ENCODE measurements around the gene KRTAP4-8. TPM values are rescaled to one million over a fixed set of nuclear protein-coding genes. Genes with fewer than 3 reads are reported as not detected.

Gene KRTAP4-8
- total and polyA plus RNA-seq, 2 of the 8 experiments (the other 6 are each of a cell fraction or from before 2014, with no cell fraction given) = not detected

DNA sequence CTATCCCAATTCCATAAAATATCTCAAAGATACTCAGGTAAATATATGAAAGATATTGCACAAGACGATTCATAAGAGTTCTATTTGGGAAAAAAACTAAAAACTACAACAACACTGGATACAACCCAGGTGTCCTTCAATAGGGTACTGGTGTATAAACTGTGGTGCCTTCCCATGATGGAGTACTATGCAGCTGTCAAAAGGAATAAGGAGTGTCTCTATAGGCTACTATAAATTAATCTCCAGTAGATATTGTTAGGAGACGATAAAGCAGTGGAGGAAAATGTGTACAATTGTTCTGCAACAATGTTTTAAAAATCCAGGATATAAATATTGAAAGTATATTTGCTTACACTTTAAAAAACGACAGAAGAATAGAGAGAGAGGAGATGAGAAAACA is 28.5 kb upstream of the KRTAP4-8 start:
- H4K20me1 ChIP-seq (replicated peaks in 1 of 2; ENCODE audit: control insufficient read depth in 1 of 2, insufficient read depth in 2 of 2, low read length in 2 of 2) = no peaks in the 10 kb centered on the region
- H3K79me1 ChIP-seq (ENCODE audit: low read depth, low read length) = no peaks in the 10 kb centered on the region
- no peak overlapping the region for H2BK5ac ChIP-seq (ENCODE audit: low read depth, low read length)
- 86% methylated on average over 3 of the region's 3 CpGs; no CpG with 5 or more reads in 1 of the 2 experiments for WGBS, 2 experiments (ENCODE audit: extremely low coverage in 1 of 2, insufficient coverage in 1 of 2, insufficient read length in 1 of 2, insufficient replicate concordance in 2 of 2, low coverage in 1 of 2, low lambda C conversion rate in 2 of 2, missing lambda C conversion rate in 1 of 2)
- DNase-seq (ENCODE audit: low read depth in 1 of 2, low spot score in 2 of 2) (no peak), FAIRE-seq (no peak)
- H3K4me3 ChIP-seq (ENCODE audit: extremely low read depth in 1 of 4, insufficient read depth in 2 of 4, low read depth in 3 of 4, low read length in 4 of 4) = no peak overlapping the region
- H3K23ac ChIP-seq (ENCODE audit: insufficient read length) = no peak overlapping the region
- H3K79me2 ChIP-seq (ENCODE audit: control insufficient read depth in 1 of 2, insufficient read depth in 2 of 2, low read length in 2 of 2) = no peaks in the 10 kb centered on the region
- no peak overlapping the region for H3K18ac ChIP-seq (ENCODE audit: extremely low read depth, low read length)
- no peak overlapping the region for H4K5ac ChIP-seq (ENCODE audit: insufficient read length, low read depth, low read length)
- no peaks in the 10 kb centered on the region for H3K36me3 ChIP-seq (ENCODE audit: control insufficient read depth in 2 of 4, insufficient read depth in 4 of 4, low read length in 3 of 4)
- no peak overlapping the region for H2BK20ac ChIP-seq (ENCODE audit: low read length)
- H4K91ac ChIP-seq (replicated peaks; ENCODE audit: insufficient read length, low read length) = no peak overlapping the region
- H4K8ac ChIP-seq (ENCODE audit: extremely low read depth, insufficient read depth, low read length) = no peak overlapping the region
- H3K4me2 ChIP-seq (ENCODE audit: insufficient read depth in 1 of 2, low read depth in 2 of 2, low read length in 2 of 2) = no peak overlapping the region
- H3K56ac ChIP-seq (replicated peaks; ENCODE audit: insufficient read length, low read depth, low read length) = no peak overlapping the region
- no peak overlapping the region for H2BK120ac ChIP-seq (replicated peaks; ENCODE audit: low read depth, low read length)
- H3K27ac ChIP-seq (ENCODE audit: low read depth, low read length) = no peak overlapping the region
- 0 out of 4 replicates have a peak, but pooled peaks cover 0 to 5% of the 10 kb centered on the region in 2 experiments for H3K9me3 ChIP-seq (ENCODE audit: insufficient read depth in 2 of 2, low read depth in 1 of 2, low read length in 1 of 2)
- H3K4me1 ChIP-seq (replicated peaks in 1 of 4; ENCODE audit: control insufficient read depth in 3 of 4, insufficient read depth in 4 of 4, low read length in 3 of 4) = no peaks in the 10 kb centered on the region
- ChIA-PET POLR2A (ENCODE audit: partially characterized antibody) (no interaction called here), CTCF (ENCODE audit: partially characterized antibody) (interaction anchor here (0.8 kb wide), 1 partner anchor 144 kb away, joined by 3 read pairs; no protein-coding TSS in a partner anchor)
- H3K27me3 ChIP-seq (replicated peaks in 1 of 4; ENCODE audit: control insufficient read depth in 3 of 4, extremely low read depth in 1 of 4, insufficient read depth in 3 of 4, low read length in 3 of 4) = no peaks in the 10 kb centered on the region
- no peak overlapping the region for H2AK5ac ChIP-seq (ENCODE audit: low read depth, low read length)
- H3K9ac ChIP-seq (replicated peaks in 1 of 4; ENCODE audit: extremely low read depth in 1 of 4, low read depth in 3 of 4, low read length in 3 of 4) = no peak overlapping the region
- H3K14ac ChIP-seq (ENCODE audit: insufficient read length) = no peak overlapping the region
- no peak overlapping the region for H2AFZ ChIP-seq (ENCODE audit: low read length)
- TF ChIP-seq SIRT6 (IDR thresholded peaks at IDR 0.05; ENCODE audit: low read length) (no peak), CHD1 (IDR thresholded peaks at IDR 0.05; ENCODE audit: low read depth, low read length) (no peak), RAD21 (IDR thresholded peaks at IDR 0.05 in 1 of 2, conservative IDR thresholded peaks at IDR 0.05 in 1 of 2; ENCODE audit: low read depth in 2 of 2, low read length in 2 of 2) (no peak), SIN3A (conservative IDR thresholded peaks at IDR 0.05 in 1 of 2, IDR thresholded peaks at IDR 0.05 in 1 of 2; ENCODE audit: low read depth in 1 of 2, low read length in 2 of 2) (no peak), ZNF274 (IDR thresholded peaks at IDR 0.05; ENCODE audit: borderline replicate concordance, extremely low read depth, low read length) (no peak), SP1 (IDR thresholded peaks at IDR 0.05; ENCODE audit: low read depth, low read length) (no peak)
- TF ChIP-seq, protein P1, sequence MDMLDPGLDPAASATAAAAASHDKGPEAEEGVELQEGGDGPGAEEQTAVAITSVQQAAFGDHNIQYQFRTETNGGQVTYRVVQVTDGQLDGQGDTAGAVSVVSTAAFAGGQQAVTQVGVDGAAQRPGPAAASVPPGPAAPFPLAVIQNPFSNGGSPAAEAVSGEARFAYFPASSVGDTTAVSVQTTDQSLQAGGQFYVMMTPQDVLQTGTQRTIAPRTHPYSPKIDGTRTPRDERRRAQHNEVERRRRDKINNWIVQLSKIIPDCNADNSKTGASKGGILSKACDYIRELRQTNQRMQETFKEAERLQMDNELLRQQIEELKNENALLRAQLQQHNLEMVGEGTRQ (IDR thresholded peaks at IDR 0.05; ENCODE audit: low read length) = no peak
- TF ChIP-seq, protein P2, sequence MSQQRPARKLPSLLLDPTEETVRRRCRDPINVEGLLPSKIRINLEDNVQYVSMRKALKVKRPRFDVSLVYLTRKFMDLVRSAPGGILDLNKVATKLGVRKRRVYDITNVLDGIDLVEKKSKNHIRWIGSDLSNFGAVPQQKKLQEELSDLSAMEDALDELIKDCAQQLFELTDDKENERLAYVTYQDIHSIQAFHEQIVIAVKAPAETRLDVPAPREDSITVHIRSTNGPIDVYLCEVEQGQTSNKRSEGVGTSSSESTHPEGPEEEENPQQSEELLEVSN (IDR thresholded peaks at IDR 0.05) = no peak
- no peak overlapping the region for H3K4ac ChIP-seq (replicated peaks; ENCODE audit: insufficient read length, low read depth, low read length)
- no peak overlapping the region for H2BK12ac ChIP-seq (ENCODE audit: low read depth, low read length)
- no peaks in the 10 kb centered on the region; the same call in 1 of the 2 replicates for H3K23me2 ChIP-seq (ENCODE audit: low read depth, low read length)
- H2BK15ac ChIP-seq (ENCODE audit: low read length) = no peak overlapping the region
